AG09319 (cell line): ENCODE data around the gene ZNF488.

ENCODE experiments used
- DNase-seq: peaks from one replicate; pipeline ENCODE4 v3.0.0-alpha.2; 2010; ENCODE audit warnings: low read depth; ENCODE audit errors: extremely low read depth
- CTCF ChIP-seq: IDR thresholded peaks from 2 replicates; pipeline ENCODE4 v1.5.1; 2011; ENCODE audit warnings: low read depth, mild to moderate bottlenecking, inconsistent platforms, low read length, moderate library complexity

Gene ZNF488

GRCh38 chr10:47413531-47414226 is 29.6 kb upstream of the ZNF488 start:
- no peak for DNase-seq
- no peak for TF ChIP-seq CTCF

- no peak for DNase-seq
- TF ChIP-seq CTCF: no peak
Observed at GRCh38 chr10:47412869-47413268, 28.8 kb upstream of the ZNF488 start.

- DNase-seq: no peak
- no peak for TF ChIP-seq CTCF
Observed at GRCh38 chr10:47412177-47412730, 28.2 kb upstream of the ZNF488 start.

GRCh38 chr10:47410862-47411261 is 26.8 kb upstream of the ZNF488 start:
- no peak for TF ChIP-seq CTCF
- no peak for DNase-seq

- TF ChIP-seq CTCF: no peak
- DNase-seq: no peak
Observed at GRCh38 chr10:47410271-47410670, 26.2 kb upstream of the ZNF488 start.

- no peak for TF ChIP-seq CTCF
- no peak for DNase-seq
Observed at GRCh38 chr10:47409866-47410256, 25.8 kb upstream of the ZNF488 start.

GRCh38 chr10:47409171-47409865 is 25.2 kb upstream of the ZNF488 start:
- TF ChIP-seq CTCF: no peak
- no peak for DNase-seq
